GM10266 (cell line): ENCODE results near the gene CSAG2.
"Not testable (repeated sequence)": the region's sequence is repeated elsewhere in the genome, so short reads cannot be mapped to it uniquely, and the experiment has no call there.

ENCODE experiments used
- DNase-seq: peaks from one replicate; pipeline ENCODE4 v3.0.0; 2012; ENCODE audit errors: extremely low spot score
- CTCF ChIP-seq: IDR thresholded peaks from 2 replicates; pipeline ENCODE4 v1.5.1; 2012; ENCODE audit warnings: mild to moderate bottlenecking, low read depth; ENCODE audit not compliant: control insufficient read depth, insufficient read depth; ENCODE audit errors: missing control alignments

The CSAG2 gene

GRCh38 chrX:152725409-152725808 is 16.3 kb upstream of the CSAG2 start:
- no peak for TF ChIP-seq CTCF

GRCh38 chrX:152713815-152714787 is 5.0 kb upstream of the CSAG2 start, which contains the start of gene MAGEA2B:
Gene MAGEA2B, plus strand, starts transcription at chrX:152714628. Its CDS starts 2,479 bp downstream, at chrX:152717107.
- not testable (repeated sequence) for DNase-seq

More at GRCh38 chrX:152725409-152725808, 16.3 kb upstream of the CSAG2 start:
- DNase-seq, result no peak

GRCh38 chrX:152713195-152713594 is 4.1 kb upstream of the CSAG2 start:
- not testable (repeated sequence) for DNase-seq

- not testable (repeated sequence) for DNase-seq
Measured at GRCh38 chrX:152706500-152706899, 2.6 kb downstream of the CSAG2 start.

- not testable (repeated sequence) for DNase-seq
Measured at GRCh38 chrX:152700390-152700789, 8.7 kb downstream of the CSAG2 start.

GRCh38 chrX:152697952-152698931 is 10.8 kb downstream of the CSAG2 start, which contains the start of gene MAGEA3:
Gene MAGEA3, plus strand, starts transcription at chrX:152698794. Its CDS starts 2,039 bp downstream, at chrX:152700833.
- DNase-seq, result not testable (repeated sequence)

GRCh38 chrX:152681012-152681411 is 28.1 kb downstream of the CSAG2 start:
- not testable (repeated sequence) for DNase-seq

GRCh38 chrX:152674652-152675051 is 34.4 kb downstream of the CSAG2 start:
- DNase-seq, result not testable (repeated sequence)

GRCh38 chrX:152674135-152674534 is 34.9 kb downstream of the CSAG2 start:
- TF ChIP-seq CTCF, result no peak
- DNase-seq, result no peak

GRCh38 chrX:152663086-152663485 is 46.0 kb downstream of the CSAG2 start:
- no peak for TF ChIP-seq CTCF
- DNase-seq, result no peak

- TF ChIP-seq CTCF, result no peak
- DNase-seq, result no peak
Measured at GRCh38 chrX:152658302-152658701, 50.8 kb downstream of the CSAG2 start.
